Prostate gland (tissue), 2 donors: ENCODE data around the gene MAP1B.

Experiments used
- POLR2A ChIP-seq: fragments of 450-650 bp; IDR thresholded peaks from one replicate; pipeline ENCODE4 v1.6.1; 2016; ENCODE audit warnings: antibody characterized with exemption, mild to moderate bottlenecking
- TF ChIP-seq, protein P1 (sequence below), 4 experiments: fragments of 200-600 bp in 2 of 4; fragments of 450-650 bp in 2 of 4; sonication (generic) in 2 of 4; IDR thresholded peaks; 1 replicate in 3 of 4; 2 replicates in 1 of 4; pipeline ENCODE4 v1.5.1; 2016 to 2019; ENCODE audit warnings: antibody characterized with exemption in 4 of 4, mild to moderate bottlenecking in 2 of 4, moderate library complexity in 2 of 4

GRCh38 chr5:72145348-72145747 is 38.1 kb downstream of the MAP1B start:
- TF ChIP-seq, protein P1, sequence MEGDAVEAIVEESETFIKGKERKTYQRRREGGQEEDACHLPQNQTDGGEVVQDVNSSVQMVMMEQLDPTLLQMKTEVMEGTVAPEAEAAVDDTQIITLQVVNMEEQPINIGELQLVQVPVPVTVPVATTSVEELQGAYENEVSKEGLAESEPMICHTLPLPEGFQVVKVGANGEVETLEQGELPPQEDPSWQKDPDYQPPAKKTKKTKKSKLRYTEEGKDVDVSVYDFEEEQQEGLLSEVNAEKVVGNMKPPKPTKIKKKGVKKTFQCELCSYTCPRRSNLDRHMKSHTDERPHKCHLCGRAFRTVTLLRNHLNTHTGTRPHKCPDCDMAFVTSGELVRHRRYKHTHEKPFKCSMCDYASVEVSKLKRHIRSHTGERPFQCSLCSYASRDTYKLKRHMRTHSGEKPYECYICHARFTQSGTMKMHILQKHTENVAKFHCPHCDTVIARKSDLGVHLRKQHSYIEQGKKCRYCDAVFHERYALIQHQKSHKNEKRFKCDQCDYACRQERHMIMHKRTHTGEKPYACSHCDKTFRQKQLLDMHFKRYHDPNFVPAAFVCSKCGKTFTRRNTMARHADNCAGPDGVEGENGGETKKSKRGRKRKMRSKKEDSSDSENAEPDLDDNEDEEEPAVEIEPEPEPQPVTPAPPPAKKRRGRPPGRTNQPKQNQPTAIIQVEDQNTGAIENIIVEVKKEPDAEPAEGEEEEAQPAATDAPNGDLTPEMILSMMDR (IDR thresholded peaks at IDR 0.05): no peak
- TF ChIP-seq POLR2A: no peak
